Cerebellar nuclear complex (tissue), 1 donor: ENCODE data around the gene CCDC187.

Experiments used
- DNase-seq, 2 experiments: peaks; one replicate each; lab custom pipeline; 2025; lab: John Stamatoyannopoulos, UW

The CCDC187 gene

DNA sequence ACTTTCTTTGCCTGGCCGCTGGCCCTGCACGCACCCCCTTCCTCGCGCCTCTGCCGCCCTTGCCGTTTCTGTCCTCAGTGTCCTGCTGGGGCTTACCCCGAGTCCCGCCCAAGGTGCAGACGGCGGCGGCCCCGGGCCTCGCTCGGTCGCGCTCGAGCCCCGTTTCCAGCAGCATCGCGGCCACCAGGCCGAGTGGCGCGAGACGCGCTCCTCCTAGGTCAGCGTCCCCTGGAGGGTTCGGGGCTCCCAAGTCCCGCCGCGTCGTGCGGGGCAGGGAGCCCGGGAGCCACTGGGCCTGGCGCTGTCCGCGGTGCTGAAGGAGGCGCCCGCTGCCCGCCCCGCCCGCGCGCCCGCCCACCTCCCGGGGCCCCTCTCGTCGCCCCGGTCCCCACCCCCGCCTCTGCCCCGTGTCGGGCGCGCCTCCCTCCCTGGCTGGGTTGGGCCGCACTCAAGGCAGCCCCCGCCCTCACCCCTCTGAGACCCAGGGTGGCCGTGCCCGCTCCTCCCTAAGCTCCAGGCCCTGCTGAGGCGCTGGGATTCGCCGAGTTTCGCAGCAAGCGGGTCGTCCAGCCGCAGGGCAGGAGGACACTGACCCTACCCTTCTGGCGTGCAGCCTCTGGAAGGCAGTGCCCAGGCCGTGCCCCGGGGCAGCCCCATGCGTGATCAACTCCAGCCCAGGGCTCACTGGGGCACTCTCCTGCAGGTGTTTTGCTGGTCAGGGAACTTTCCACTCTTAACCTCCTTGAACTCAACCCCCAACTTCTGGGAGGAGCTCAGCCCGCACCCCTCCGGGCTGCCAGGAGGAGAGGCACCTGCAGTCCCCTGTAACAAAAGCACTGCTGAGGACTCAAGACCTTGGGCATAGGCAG is 98.8 kb downstream of the CCDC187 start, which contains the start of gene LHX3:
LHX3 (minus strand) TSS at position 291 of the 869 bp plus-strand sequence; CDS start at position 175, 116 bp downstream.
- DNase-seq, result no peak

DNA sequence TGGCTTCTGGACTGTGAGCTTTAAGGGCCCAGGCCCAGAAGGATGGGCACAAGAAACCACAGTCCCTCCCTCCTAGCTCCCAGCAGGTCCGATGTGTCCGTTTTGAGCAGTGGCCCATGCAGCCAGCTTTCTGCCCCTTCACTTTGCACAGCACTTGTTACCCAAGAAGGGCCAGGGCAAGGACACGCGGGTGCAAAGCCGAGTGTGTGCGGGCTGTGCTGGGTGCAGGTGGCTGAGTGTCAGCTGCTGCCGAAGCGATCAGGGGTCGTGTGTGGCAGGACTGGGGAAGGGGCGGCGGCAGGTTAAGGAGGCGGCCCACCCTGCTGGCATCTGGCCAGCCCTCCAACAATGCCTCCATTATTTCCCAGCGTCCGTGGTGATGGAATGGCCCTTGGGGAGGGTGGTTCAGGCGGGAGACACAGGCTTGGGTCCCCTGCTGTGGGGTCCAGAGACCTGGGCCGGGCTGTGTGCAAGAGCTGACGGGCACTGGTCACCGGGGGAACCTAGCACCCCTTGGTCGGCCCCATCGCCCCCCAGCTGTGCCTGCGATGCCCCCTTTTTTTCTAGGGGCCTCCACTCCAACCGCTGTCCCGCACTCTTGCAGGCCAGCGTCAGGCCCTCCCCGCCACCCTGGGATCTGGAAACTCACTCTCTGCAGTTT is 99.6 kb downstream of the CCDC187 start:
- DNase-seq, result no peak

- DNase-seq, result no peak
Observed at GRCh38 chr9:136203408-136204144, 100.3 kb downstream of the CCDC187 start.

GRCh38 chr9:136202454-136203407 is 101.2 kb downstream of the CCDC187 start:
- DNase-seq, result no peak

DNA sequence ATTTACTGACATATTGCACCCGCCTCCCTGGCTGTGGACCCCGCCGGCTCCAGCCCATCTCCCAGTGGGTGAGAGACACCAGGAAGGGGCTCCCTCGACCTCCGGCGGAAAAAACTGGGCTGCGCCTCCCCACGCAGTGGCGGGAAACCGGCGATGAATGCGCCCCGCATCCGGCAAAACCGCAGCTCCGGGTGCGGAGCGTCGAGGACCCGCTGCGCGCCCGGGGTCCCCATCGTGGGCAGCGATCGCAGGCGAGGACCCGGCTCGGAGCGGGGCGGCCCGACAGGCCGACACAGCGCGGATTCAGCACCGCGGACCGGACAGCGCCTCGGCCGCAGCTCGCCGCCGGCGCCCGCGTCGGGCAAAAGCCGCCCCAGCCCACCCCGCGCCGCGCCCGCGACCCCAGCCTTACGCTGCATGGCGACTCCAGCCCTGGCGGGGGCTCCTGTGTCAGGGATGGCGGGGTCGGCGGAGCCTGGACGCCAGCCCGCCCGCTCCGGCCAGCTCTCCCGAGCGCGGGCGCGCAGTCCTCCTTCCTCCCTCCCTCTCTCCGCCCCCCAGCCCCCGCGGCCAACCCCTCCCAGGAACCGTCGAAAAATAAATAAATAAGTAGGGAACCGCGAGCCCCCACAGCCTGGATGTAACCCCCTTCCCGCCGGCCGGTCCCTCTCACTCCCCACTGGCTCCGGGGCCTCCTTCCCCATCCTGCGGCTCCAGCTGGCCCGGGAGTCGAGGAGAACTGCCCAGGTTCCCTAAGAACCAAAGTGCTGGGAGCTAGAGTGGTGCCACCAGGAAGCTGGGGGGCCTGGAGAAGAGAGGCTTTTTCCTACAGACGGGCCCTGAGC is 102.1 kb downstream of the CCDC187 start:
- no peak for DNase-seq

DNA sequence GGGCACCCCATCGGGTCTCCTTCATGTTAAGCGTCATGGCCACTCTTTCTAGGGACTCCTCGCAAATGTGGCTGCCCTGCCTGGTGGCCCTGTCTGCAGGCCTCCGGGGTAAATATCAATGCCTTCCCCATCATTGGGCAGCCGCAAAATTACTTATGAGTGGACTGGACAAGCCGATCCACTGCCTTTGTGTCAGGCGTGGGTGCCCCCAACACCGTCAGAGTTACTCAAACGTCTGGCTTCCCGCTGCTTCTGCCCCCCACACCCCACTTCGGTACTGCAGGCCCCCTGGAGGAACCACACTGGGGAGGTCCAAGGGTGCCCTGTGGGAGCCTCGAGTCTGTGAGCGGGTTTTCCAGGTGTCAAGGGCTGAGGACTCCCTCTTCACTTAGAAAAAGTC is 102.7 kb downstream of the CCDC187 start:
- DNase-seq, result no peak

DNA sequence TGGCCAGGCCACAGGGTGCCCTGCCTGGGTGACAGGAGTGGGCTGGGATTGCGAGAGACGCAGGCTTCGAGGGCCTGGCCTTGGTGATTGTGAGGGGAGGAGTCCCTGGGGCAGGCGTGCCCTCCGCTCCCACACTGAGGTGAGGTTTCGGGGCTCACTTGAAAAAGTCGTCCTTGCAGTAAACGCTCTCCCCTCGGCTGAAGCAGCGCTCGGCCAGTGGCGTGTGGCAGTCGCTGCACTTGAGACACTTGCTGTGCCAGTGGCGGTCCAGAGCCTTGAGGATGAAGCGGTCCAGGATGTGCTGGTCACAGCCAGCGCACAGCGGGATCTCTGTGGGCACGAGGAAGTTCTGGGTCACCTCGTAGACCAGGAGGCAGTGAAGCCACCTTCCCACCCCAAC is 103.5 kb downstream of the CCDC187 start:
- no peak for DNase-seq
